ENCODE measurements around the gene RPL22.

The RPL22 gene

DNA sequence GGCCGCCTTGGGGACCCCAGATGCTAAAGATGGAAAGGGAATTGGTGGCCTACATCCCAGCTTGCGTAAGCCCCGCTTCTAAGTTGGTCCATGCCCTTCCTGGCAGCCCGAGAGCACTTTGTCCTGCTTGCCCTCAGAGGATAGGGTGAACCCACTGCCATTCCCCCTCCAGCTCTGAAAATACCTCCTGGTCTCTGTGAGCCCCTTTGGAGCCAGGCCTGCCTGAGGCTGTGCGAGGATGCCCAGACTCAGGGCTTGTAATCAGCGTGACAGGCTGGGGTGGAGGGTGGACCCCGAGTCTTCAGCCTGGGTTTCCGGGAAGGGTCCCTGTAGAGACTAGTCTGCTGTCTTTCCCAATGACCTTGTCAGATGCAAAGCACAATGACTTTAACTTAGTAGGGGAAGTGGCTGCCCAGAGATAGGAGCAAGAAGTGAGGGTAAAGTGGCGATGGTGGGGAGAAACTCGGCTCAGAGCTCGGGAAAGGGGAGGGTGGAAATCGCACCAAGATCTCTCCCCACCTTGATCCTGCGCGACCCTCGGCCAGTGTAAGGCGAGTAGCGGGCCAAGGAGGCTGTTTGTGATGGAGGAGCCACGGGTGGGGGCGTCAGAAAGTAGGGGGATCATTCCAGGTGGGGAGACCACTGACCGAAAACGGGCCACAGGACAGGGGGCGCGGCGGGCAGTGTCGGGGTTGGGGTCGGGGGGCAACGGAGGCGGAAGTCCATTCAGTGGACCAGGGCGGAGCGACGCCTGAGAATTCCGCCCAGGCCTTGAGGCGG, 41.9 kb upstream of the RPL22 start:
- DNase-seq (ENCODE audit: low spot score): no peak
- ChIA-PET CTCF (interaction anchor here (0.6 to 1.6 kb wide), 4 partner anchors 35 to 211 kb away, joined by 3 to 13 read pairs (median 4); no protein-coding TSS in a partner anchor), POLR2A (ENCODE audit: low non-redundant PET) (interaction anchor here (0.6 kb wide), 1 partner anchor 114 kb away, joined by 4 read pairs; no protein-coding TSS in a partner anchor)
- TF ChIP-seq, protein P1, sequence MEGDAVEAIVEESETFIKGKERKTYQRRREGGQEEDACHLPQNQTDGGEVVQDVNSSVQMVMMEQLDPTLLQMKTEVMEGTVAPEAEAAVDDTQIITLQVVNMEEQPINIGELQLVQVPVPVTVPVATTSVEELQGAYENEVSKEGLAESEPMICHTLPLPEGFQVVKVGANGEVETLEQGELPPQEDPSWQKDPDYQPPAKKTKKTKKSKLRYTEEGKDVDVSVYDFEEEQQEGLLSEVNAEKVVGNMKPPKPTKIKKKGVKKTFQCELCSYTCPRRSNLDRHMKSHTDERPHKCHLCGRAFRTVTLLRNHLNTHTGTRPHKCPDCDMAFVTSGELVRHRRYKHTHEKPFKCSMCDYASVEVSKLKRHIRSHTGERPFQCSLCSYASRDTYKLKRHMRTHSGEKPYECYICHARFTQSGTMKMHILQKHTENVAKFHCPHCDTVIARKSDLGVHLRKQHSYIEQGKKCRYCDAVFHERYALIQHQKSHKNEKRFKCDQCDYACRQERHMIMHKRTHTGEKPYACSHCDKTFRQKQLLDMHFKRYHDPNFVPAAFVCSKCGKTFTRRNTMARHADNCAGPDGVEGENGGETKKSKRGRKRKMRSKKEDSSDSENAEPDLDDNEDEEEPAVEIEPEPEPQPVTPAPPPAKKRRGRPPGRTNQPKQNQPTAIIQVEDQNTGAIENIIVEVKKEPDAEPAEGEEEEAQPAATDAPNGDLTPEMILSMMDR (conservative IDR thresholded peaks at IDR 0.05; ENCODE audit: low read depth): no peak
- no peak overlapping the region for H3K27ac ChIP-seq

DNA sequence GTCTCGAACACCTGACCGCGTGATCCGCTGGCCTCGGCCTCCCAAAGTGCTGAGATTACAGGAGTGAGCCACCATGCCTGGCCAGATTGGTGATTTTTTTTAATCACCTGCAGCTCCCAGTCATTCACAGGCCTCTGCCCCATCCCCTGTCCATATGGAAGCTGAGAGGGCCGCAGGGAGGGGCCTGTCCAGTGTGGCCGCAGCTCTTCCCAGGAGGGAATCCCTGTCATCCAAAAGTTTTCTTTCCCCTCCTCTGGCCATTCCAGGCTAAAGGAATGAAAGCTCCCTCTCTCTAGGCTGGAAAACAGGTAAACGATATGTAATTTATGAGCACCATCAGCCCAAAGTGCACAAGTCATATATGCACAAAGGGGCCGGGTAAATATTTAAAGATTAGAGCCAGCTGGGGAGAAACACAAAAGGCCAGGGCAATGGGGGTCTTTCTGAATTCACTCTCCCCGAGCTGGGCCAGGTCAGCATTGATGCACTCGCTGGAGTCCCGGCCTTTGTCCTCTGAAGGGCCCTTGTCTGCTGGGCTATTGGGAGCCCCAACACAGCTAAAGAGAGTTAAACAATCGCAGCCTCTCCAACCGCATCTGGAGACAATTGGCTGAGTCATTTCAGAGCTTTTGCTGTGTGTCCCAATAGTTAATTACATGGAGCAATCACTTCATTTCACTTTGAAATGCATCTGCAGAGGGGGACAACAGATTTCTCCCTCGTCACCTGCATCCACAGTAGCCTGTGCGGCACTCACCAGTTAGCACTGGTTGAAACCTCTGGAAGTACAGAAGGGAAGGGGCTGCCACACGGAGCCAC, 40.8 kb upstream of the RPL22 start:
- no peak overlapping the region for H3K27ac ChIP-seq
- TF ChIP-seq, protein P1 (conservative IDR thresholded peaks at IDR 0.05; ENCODE audit: low read depth): no peak
- ChIA-PET POLR2A (ENCODE audit: low non-redundant PET) (interaction anchor here (0.6 to 0.7 kb wide), 2 partner anchors 38 to 139 kb away, joined by 3 to 4 read pairs; no protein-coding TSS in a partner anchor), CTCF (interaction anchor here (0.6 to 1.1 kb wide), 3 partner anchors 188 to 1427 kb away, joined by 3 to 4 read pairs (median 3); no protein-coding TSS in a partner anchor)
- DNase-seq (ENCODE audit: low spot score): no peak

DNA sequence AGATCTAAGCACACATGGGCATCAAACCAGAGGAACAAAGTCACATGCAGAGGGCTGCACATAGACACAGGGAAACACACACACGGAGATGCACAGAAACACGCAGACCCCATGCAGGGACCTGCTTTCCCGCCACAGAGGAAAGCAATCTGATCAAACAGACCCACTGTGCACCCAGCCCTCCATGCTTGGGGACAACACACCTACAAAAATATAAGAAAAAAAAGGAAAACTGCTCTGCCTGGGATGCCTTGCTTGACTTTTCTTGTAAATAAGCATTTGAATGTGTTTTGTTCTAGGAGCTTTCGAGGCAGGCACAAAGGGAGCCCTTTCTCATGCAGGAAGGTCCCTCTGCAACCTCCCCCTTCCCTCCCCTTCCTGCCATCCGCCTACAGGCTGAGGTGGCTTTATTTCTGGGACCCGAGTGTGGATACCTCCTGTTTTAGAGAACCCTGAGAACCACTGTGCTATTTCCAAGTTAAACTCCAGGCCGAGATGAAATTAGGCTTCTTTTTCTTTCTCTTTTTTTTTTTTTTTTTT, 39.9 kb upstream of the RPL22 start:
- POLR2A ChIA-PET (ENCODE audit: low non-redundant PET): interaction anchor here (0.6 to 0.7 kb wide), 2 partner anchors 37 to 140 kb away, joined by 3 to 4 read pairs; no protein-coding TSS in a partner anchor
- H3K27ac ChIP-seq: no peak overlapping the region
- TF ChIP-seq, protein P1 (conservative IDR thresholded peaks at IDR 0.05; ENCODE audit: low read depth): no peak
- no peak for DNase-seq (ENCODE audit: low spot score)
- CTCF ChIA-PET: interaction anchor here (1.1 to 1.6 kb wide), 2 partner anchors 33 to 187 kb away, joined by 3 to 5 read pairs; no protein-coding TSS in a partner anchor

DNA sequence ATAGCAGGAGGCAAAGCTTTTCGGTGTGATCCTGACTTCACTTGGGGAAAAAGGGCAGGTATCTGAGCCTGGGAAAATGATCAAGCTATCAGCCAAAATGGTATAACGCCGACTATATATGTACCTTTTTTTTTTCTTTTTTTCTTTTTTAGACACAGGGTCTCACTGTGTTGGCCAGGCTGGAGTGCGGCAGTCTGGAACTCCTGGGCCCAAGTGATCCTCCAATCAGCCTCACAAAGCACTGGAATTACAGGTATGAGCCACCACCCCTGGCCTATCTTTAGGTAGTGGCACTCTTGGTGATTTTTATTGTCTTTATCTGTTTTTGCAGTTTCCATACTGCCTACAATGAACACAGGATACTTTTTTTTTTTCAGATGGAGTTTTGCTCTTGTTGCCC, 37.7 kb upstream of the RPL22 start:
- ChIA-PET POLR2A (ENCODE audit: low non-redundant PET) (no interaction called here), CTCF (interaction anchor here (0.7 kb wide), 1 partner anchor 111 kb away, joined by 5 read pairs; no protein-coding TSS in a partner anchor)
- H3K27ac ChIP-seq: peak overlapping the region; percentile 27; the same call in 1 of the 2 replicates
- DNase-seq (ENCODE audit: low spot score): no peak
- TF ChIP-seq, protein P1 (conservative IDR thresholded peaks at IDR 0.05; ENCODE audit: low read depth): no peak

DNA sequence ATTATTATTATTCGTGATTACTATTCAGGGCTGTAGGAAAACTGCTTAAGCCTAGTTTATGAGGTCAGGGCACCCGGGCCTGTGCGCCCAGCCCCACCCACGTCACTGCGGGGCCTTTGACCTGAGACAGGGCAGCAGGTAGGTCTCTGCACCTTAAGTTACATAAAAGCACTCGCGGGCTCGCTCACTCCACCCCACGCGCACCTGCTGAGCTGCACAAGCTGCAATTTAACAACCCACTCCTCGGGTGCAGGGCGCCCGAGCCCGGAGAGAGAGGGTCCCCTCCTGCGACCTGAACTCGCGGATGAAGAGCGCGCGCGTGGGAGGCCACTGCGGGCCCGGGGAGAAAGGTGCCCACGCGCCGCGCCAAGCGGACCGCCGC, 35.9 kb upstream of the RPL22 start:
- DNase-seq (ENCODE audit: low spot score): no peak
- ChIA-PET POLR2A (ENCODE audit: low non-redundant PET) (interaction anchor here (0.5 to 1.0 kb wide), 2 partner anchors 29 to 48 kb away, joined by 3 read pairs; partner anchors contain the start of gene RNF207), CTCF (interaction anchor here (0.6 to 1.9 kb wide), 5 partner anchors 11 to 184 kb away, joined by 3 to 6 read pairs (median 4); partner anchors contain the start of gene HES2)
- peak overlapping the region; percentile 78 for H3K27ac ChIP-seq
- TF ChIP-seq, protein P1 (conservative IDR thresholded peaks at IDR 0.05; ENCODE audit: low read depth): no peak

Measured in RWPE1 (cell line).